ENCODE measurements around the gene GAPVD1. TPM values are rescaled to one million over a fixed set of nuclear protein-coding genes. Genes with fewer than 3 reads are reported as not detected.

The GAPVD1 gene
- total and polyA plus RNA-seq, 2 of the 8 experiments (the other 6 are each of a cell fraction or from before 2014, with no cell fraction given) = 5.5 to 40.5 TPM

- TF ChIP-seq CHD7 (IDR thresholded peaks at IDR 0.05; ENCODE audit: insufficient replicate concordance, low read length) (no peak), TAF1 (IDR thresholded peaks at IDR 0.05; ENCODE audit: low read depth, low read length) (no peak), ASH2L (IDR thresholded peaks at IDR 0.05; ENCODE audit: low read length) (no peak), POLR2A (IDR thresholded peaks at IDR 0.05; ENCODE audit: control extremely low read depth in 1 of 2, low read depth in 2 of 2, low read length in 2 of 2) (no peak)
Measured at GRCh38 chr9:125366676-125367075, 105.0 kb downstream of the GAPVD1 start (continued).
